Right ventricle myocardium inferior (tissue), 1 donor: Measurements from ENCODE around the gene NEURL1B. TPM values are rescaled to one million over a fixed set of nuclear protein-coding genes. Genes with fewer than 3 reads are reported as not detected.

Experiments
- ATAC-seq: fragments of 200-7000 bp; cut with Tn5 transposase; one replicate; pipeline ENCODE4 v1.9.1; 2020; ENCODE audit warnings: mild to moderate bottlenecking, moderate library complexity
- DNase-seq: peaks from one replicate; pipeline ENCODE4 v3.0.0; 2021; ENCODE audit errors: missing footprints
- intact Hi-C: fragments of 100-400 bp; cut with DNase I; formaldehyde crosslinking; loops from one replicate; pipeline ENCODE4 v1.11.0; 2022
- total RNA-seq: library from RNA; stranded (reverse); fragmentation: NEBNext Ultra II Directional; extraction: Animal tissue kit (Norgen Biotek cat#: 25700); gene quantifications from one replicate; pipeline ENCODE4 v1.2.1, GENCODE V29; 2021
- donor health status: DM: no; HTN: yes; CAD: no; lungs with severe emphysema.

Gene NEURL1B
- total RNA-seq, 1 donor from 2014 or later: 37.1 TPM

GRCh38 chr5:172605466-172605865 lies 35.6 kb upstream of the NEURL1B start:
- DNase-seq: no peak
- intact Hi-C loops: no loop called here
- no peak for ATAC-seq

GRCh38 chr5:172606156-172606785 lies 34.8 kb upstream of the NEURL1B start:
- intact Hi-C loops: no loop called here
- ATAC-seq: peak; percentile 11
- no peak for DNase-seq

GRCh38 chr5:172607213-172607793 lies 33.8 kb upstream of the NEURL1B start:
- intact Hi-C loops: no loop called here
- DNase-seq: peak; percentile 86
- peak; percentile 90 for ATAC-seq

GRCh38 chr5:172608773-172609172 lies 32.3 kb upstream of the NEURL1B start:
- intact Hi-C loops: no loop called here
- DNase-seq (no peak), ATAC-seq (no peak)

- no peak for DNase-seq
Measured at GRCh38 chr5:172610643-172611042, 30.4 kb upstream of the NEURL1B start.

GRCh38 chr5:172611913-172612312 lies 29.1 kb upstream of the NEURL1B start:
- ATAC-seq (no peak), DNase-seq (no peak)
- intact Hi-C loops: no loop called here

More at GRCh38 chr5:172610643-172611042, 30.4 kb upstream of the NEURL1B start:
- ATAC-seq: no peak
- intact Hi-C loops: no loop called here

GRCh38 chr5:172612771-172613170 lies 28.3 kb upstream of the NEURL1B start:
- DNase-seq (no peak), ATAC-seq (no peak)
- intact Hi-C loops: no loop called here

GRCh38 chr5:172616136-172616535 lies 24.9 kb upstream of the NEURL1B start:
- intact Hi-C loops: no loop called here
- DNase-seq (no peak), ATAC-seq (no peak)

GRCh38 chr5:172616730-172617129 lies 24.3 kb upstream of the NEURL1B start:
- ATAC-seq (peak; percentile 97), DNase-seq (peak; percentile 87)
- intact Hi-C loops: no loop called here

GRCh38 chr5:172617817-172618216 lies 23.2 kb upstream of the NEURL1B start:
- intact Hi-C loops: no loop called here
- no peak for DNase-seq
- no peak for ATAC-seq

- ATAC-seq (no peak), DNase-seq (no peak)
Measured at GRCh38 chr5:172618574-172619365, 22.3 kb upstream of the NEURL1B start.

GRCh38 chr5:172620506-172620905 lies 20.6 kb upstream of the NEURL1B start:
- no peak for ATAC-seq
- intact Hi-C loops: no loop called here
- DNase-seq: no peak

More at GRCh38 chr5:172618574-172619365, 22.3 kb upstream of the NEURL1B start:
- intact Hi-C loops: no loop called here

- DNase-seq (no peak), ATAC-seq (no peak)
- intact Hi-C loops: no loop called here
Measured at GRCh38 chr5:172622091-172623046, 18.7 kb upstream of the NEURL1B start.

- intact Hi-C loops: no loop called here
- ATAC-seq (no peak), DNase-seq (no peak)
Measured at GRCh38 chr5:172623313-172623980, 17.6 kb upstream of the NEURL1B start.

GRCh38 chr5:172624083-172624995 lies 16.7 kb upstream of the NEURL1B start:
- DNase-seq (no peak), ATAC-seq (no peak)
- intact Hi-C loops: no loop called here

- intact Hi-C loops: no loop called here
- DNase-seq: no peak
- ATAC-seq: no peak
Measured at GRCh38 chr5:172624996-172625964, 15.8 kb upstream of the NEURL1B start.
